ENCODE measurements around the gene CFHR2.

CFHR2 gene

DNA sequence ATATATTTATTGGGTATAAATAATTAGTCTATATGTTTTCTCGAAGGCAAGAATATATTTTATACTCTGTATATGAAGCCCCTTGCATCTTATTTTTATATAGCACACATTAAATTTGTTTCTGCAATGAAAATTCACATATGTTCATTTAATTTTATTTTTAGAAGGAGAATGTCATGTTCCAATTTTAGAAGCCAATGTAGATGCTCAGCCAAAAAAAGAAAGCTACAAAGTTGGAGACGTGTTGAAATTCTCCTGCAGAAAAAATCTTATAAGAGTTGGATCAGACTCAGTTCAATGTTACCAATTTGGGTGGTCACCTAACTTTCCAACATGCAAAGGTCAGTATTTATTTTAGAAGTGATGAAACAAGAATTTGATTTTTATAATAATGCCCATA, 50.4 kb downstream of the CFHR2 start:
- Histone ChIP-seq H3K4me1 (ENCODE audit: control insufficient read depth, insufficient read depth, low read depth, low read length) (peaks cover 7% of the 10 kb centered on the region), H3K27me3 (ENCODE audit: control insufficient read depth in 1 of 2, insufficient read depth in 1 of 2, low read length in 2 of 2) (no peaks in the 10 kb centered on the region), H3K4me2 (ENCODE audit: low read length, poor library complexity, severe bottlenecking) (no peak overlapping the region), H2BK15ac (ENCODE audit: low read depth, poor library complexity, severe bottlenecking) (no peak overlapping the region), H2BK120ac (ENCODE audit: low read depth, low read length) (no peak overlapping the region), H4K8ac (ENCODE audit: low read length) (no peak overlapping the region), H2BK12ac (ENCODE audit: low read length in 2 of 2) (no peak overlapping the region), H2AFZ (ENCODE audit: low read depth, low read length) (no peak overlapping the region), H3K23ac (ENCODE audit: low read length in 2 of 2) (no peak overlapping the region), H3K18ac (ENCODE audit: low read depth in 1 of 2, low read length in 2 of 2) (no peak overlapping the region), H3K36me3 (ENCODE audit: control insufficient read depth in 1 of 2, insufficient read depth in 2 of 2, low read depth in 1 of 2, low read length in 2 of 2) (no peaks in the 10 kb centered on the region), H3K4me3 (ENCODE audit: insufficient read depth in 1 of 2, low read depth in 1 of 2, low read length in 2 of 2) (no peak overlapping the region), H2AK5ac (ENCODE audit: low read length, severe bottlenecking) (no peak overlapping the region), H3K27ac (ENCODE audit: low read length, poor library complexity, severe bottlenecking) (no peak overlapping the region), H3K9ac (ENCODE audit: low read length) (no peak overlapping the region), H2BK5ac (ENCODE audit: low read depth, low read length, poor library complexity, severe bottlenecking) (no peak overlapping the region), H4K91ac (ENCODE audit: low read length) (no peak overlapping the region), H3K14ac (ENCODE audit: low read length in 2 of 2) (no peak overlapping the region), H3K9me3 (ENCODE audit: control insufficient read depth, low read length) (no peaks in the 10 kb centered on the region), H3K79me1 (replicated peaks; ENCODE audit: low read length, poor library complexity, severe bottlenecking) (no peaks in the 10 kb centered on the region), H3K4ac (ENCODE audit: low read depth in 1 of 2, low read length in 2 of 2) (no peak overlapping the region)
- WGBS = 100% methylated on average over 1 of the region's 2 CpGs
- DNase-seq = no peak

- Histone ChIP-seq H2AFZ (ENCODE audit: low read depth, low read length) (no peak overlapping the region), H2BK5ac (ENCODE audit: low read depth, low read length, poor library complexity, severe bottlenecking) (no peak overlapping the region), H3K4me2 (ENCODE audit: low read length, poor library complexity, severe bottlenecking) (no peak overlapping the region), H2BK120ac (ENCODE audit: low read depth, low read length) (no peak overlapping the region), H3K14ac (ENCODE audit: low read length in 2 of 2) (no peak overlapping the region), H3K27me3 (ENCODE audit: control insufficient read depth in 1 of 2, insufficient read depth in 1 of 2, low read length in 2 of 2) (no peaks in the 10 kb centered on the region), H2AK5ac (ENCODE audit: low read length, severe bottlenecking) (no peak overlapping the region), H3K18ac (ENCODE audit: low read depth in 1 of 2, low read length in 2 of 2) (no peak overlapping the region), H3K9ac (ENCODE audit: low read length) (no peak overlapping the region), H3K4me1 (ENCODE audit: control insufficient read depth, insufficient read depth, low read depth, low read length) (no peaks in the 10 kb centered on the region), H3K27ac (ENCODE audit: low read length, poor library complexity, severe bottlenecking) (no peak overlapping the region), H2BK12ac (ENCODE audit: low read length in 2 of 2) (no peak overlapping the region), H2BK15ac (ENCODE audit: low read depth, poor library complexity, severe bottlenecking) (no peak overlapping the region), H3K79me1 (replicated peaks; ENCODE audit: low read length, poor library complexity, severe bottlenecking) (no peaks in the 10 kb centered on the region), H4K91ac (ENCODE audit: low read length) (no peak overlapping the region), H3K23ac (ENCODE audit: low read length in 2 of 2) (no peak overlapping the region), H3K36me3 (ENCODE audit: control insufficient read depth in 1 of 2, insufficient read depth in 2 of 2, low read depth in 1 of 2, low read length in 2 of 2) (no peaks in the 10 kb centered on the region), H4K8ac (ENCODE audit: low read length) (no peak overlapping the region), H3K4ac (ENCODE audit: low read depth in 1 of 2, low read length in 2 of 2) (no peak overlapping the region), H3K9me3 (ENCODE audit: control insufficient read depth, low read length) (no peaks in the 10 kb centered on the region), H3K4me3 (ENCODE audit: insufficient read depth in 1 of 2, low read depth in 1 of 2, low read length in 2 of 2) (peak overlapping the region in 1 of 2 experiments; percentile 23)
- 23% methylated on average over 1 of the region's 1 CpG for WGBS
- DNase-seq = peak; percentile 51
Measured at GRCh38 chr1:196997423-196997822, 53.9 kb downstream of the CFHR2 start.

GRCh38 chr1:197001828-197002227, 58.3 kb downstream of the CFHR2 start:
- WGBS = 90% methylated on average over 2 of the region's 2 CpGs
- Histone ChIP-seq H3K27me3 (ENCODE audit: control insufficient read depth in 1 of 2, insufficient read depth in 1 of 2, low read length in 2 of 2) (no peaks in the 10 kb centered on the region), H2AFZ (ENCODE audit: low read depth, low read length) (no peak overlapping the region), H2BK15ac (ENCODE audit: low read depth, poor library complexity, severe bottlenecking) (no peak overlapping the region), H2BK120ac (ENCODE audit: low read depth, low read length) (no peak overlapping the region), H2BK5ac (ENCODE audit: low read depth, low read length, poor library complexity, severe bottlenecking) (no peak overlapping the region), H4K8ac (ENCODE audit: low read length) (no peak overlapping the region), H3K14ac (ENCODE audit: low read length in 2 of 2) (no peak overlapping the region), H3K4me2 (ENCODE audit: low read length, poor library complexity, severe bottlenecking) (no peak overlapping the region), H3K79me1 (replicated peaks; ENCODE audit: low read length, poor library complexity, severe bottlenecking) (no peaks in the 10 kb centered on the region), H2BK12ac (ENCODE audit: low read length in 2 of 2) (no peak overlapping the region), H3K9me3 (ENCODE audit: control insufficient read depth, low read length) (no peaks in the 10 kb centered on the region), H3K4me3 (ENCODE audit: insufficient read depth in 1 of 2, low read depth in 1 of 2, low read length in 2 of 2) (no peak overlapping the region), H2AK5ac (ENCODE audit: low read length, severe bottlenecking) (no peak overlapping the region), H3K18ac (ENCODE audit: low read depth in 1 of 2, low read length in 2 of 2) (no peak overlapping the region), H3K9ac (ENCODE audit: low read length) (no peak overlapping the region), H3K4ac (ENCODE audit: low read depth in 1 of 2, low read length in 2 of 2) (no peak overlapping the region), H3K4me1 (ENCODE audit: control insufficient read depth, insufficient read depth, low read depth, low read length) (no peaks in the 10 kb centered on the region), H3K36me3 (ENCODE audit: control insufficient read depth in 1 of 2, insufficient read depth in 2 of 2, low read depth in 1 of 2, low read length in 2 of 2) (no peaks in the 10 kb centered on the region), H3K27ac (ENCODE audit: low read length, poor library complexity, severe bottlenecking) (no peak overlapping the region), H3K23ac (ENCODE audit: low read length in 2 of 2) (no peak overlapping the region), H4K91ac (ENCODE audit: low read length) (no peak overlapping the region)
- no peak for DNase-seq

DNA sequence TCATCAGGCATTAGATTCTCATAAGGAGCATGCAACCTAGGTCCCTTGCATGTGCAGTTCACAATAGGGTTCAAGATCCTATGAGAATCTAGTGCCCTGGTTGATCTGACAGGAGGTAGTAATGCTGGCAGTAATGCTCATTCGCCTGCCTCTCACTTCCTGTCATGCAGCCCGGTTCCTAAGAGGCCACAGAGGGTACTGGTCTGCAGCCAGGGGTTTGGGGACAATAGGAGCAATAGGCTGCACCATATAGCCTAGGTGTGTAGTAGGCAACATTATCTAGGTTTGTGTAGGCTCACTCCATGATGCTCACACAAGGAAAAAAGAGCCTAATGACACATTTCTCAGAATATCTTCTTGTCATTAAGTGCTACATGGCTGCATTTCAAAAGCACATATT, 59.6 kb downstream of the CFHR2 start:
- H2AK5ac ChIP-seq (ENCODE audit: low read length, severe bottlenecking) = no peak overlapping the region
- H3K18ac ChIP-seq (ENCODE audit: low read depth in 1 of 2, low read length in 2 of 2) = no peak overlapping the region
- H3K4ac ChIP-seq (ENCODE audit: low read depth in 1 of 2, low read length in 2 of 2) = no peak overlapping the region
- H3K23ac ChIP-seq (ENCODE audit: low read length in 2 of 2) = no peak overlapping the region
- H3K4me3 ChIP-seq (ENCODE audit: insufficient read depth in 1 of 2, low read depth in 1 of 2, low read length in 2 of 2) = no peak overlapping the region
- no peak overlapping the region for H2BK12ac ChIP-seq (ENCODE audit: low read length in 2 of 2)
- no peak overlapping the region for H3K4me2 ChIP-seq (ENCODE audit: low read length, poor library complexity, severe bottlenecking)
- H3K4me1 ChIP-seq (ENCODE audit: control insufficient read depth, insufficient read depth, low read depth, low read length) = no peaks in the 10 kb centered on the region
- no peak overlapping the region for H3K14ac ChIP-seq (ENCODE audit: low read length in 2 of 2)
- H3K79me1 ChIP-seq (replicated peaks; ENCODE audit: low read length, poor library complexity, severe bottlenecking) = no peaks in the 10 kb centered on the region
- WGBS = 62% methylated on average over 2 of the region's 2 CpGs
- H4K8ac ChIP-seq (ENCODE audit: low read length) = no peak overlapping the region
- DNase-seq = no peak
- no peak overlapping the region for H3K27ac ChIP-seq (ENCODE audit: low read length, poor library complexity, severe bottlenecking)
- H3K36me3 ChIP-seq (ENCODE audit: control insufficient read depth in 1 of 2, insufficient read depth in 2 of 2, low read depth in 1 of 2, low read length in 2 of 2) = no peaks in the 10 kb centered on the region
- H2BK5ac ChIP-seq (ENCODE audit: low read depth, low read length, poor library complexity, severe bottlenecking) = no peak overlapping the region
- no peak overlapping the region for H4K91ac ChIP-seq (ENCODE audit: low read length)
- H3K27me3 ChIP-seq (ENCODE audit: control insufficient read depth in 1 of 2, insufficient read depth in 1 of 2, low read length in 2 of 2) = no peaks in the 10 kb centered on the region
- H2AFZ ChIP-seq (ENCODE audit: low read depth, low read length) = no peak overlapping the region
- H2BK120ac ChIP-seq (ENCODE audit: low read depth, low read length) = no peak overlapping the region
- no peak overlapping the region for H2BK15ac ChIP-seq (ENCODE audit: low read depth, poor library complexity, severe bottlenecking)
- H3K9me3 ChIP-seq (ENCODE audit: control insufficient read depth, low read length) = no peaks in the 10 kb centered on the region
- H3K9ac ChIP-seq (ENCODE audit: low read length) = no peak overlapping the region
